Suppressor macrophage treated with lipopolysaccharide for 1 hour (primary cell): ENCODE measurements around the gene COG4.

ENCODE experiments used
- DNase-seq, 3 donors: peaks; one replicate each; pipeline ENCODE4 v3.0.0-alpha.2; 2020 to 2022

The COG4 gene

DNA sequence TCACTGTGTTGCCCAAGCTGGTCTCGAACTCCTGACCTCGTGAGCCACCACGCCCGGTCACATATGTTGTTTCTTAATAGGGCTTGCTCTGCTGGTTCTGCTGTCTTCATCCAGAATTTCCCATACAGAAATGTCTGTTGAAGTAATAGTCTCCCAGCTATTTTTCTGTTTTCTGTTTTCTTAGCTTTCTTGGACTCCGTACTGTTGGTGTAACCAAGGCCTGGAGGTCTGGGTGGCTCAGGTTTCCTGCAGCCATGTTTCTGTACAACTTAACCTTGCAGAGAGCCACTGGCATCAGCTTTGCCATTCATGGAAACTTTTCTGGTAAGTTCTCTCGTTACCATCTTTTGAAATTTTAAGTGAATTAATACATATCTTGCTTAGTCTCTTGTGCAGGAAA, 3.0 kb upstream of the COG4 start:
- peak in 1 of 3 donors; percentile 24 for DNase-seq

DNA sequence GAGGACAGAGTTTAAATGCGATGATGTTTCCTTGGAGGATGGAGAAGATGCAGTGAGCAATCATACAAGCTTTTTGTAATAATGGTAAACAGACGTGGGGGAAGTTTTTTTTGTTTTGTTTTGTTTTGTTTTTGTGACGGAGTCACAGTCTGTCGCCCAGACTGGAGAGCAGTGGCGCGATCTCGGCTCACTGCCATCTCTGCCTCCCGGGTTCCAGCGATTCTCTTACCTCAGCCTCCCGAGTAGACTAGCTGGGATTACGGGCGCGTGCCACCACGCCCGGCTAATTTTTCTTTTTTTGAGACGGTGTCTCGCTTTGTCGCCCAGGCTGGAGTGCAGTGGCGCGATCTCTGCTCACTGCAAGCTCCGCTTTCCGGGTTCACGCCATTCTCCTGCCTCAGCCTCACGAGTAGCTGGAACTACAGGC, 1.1 kb upstream of the COG4 start:
- peak in 1 of 3 donors; percentile 49 for DNase-seq

DNA sequence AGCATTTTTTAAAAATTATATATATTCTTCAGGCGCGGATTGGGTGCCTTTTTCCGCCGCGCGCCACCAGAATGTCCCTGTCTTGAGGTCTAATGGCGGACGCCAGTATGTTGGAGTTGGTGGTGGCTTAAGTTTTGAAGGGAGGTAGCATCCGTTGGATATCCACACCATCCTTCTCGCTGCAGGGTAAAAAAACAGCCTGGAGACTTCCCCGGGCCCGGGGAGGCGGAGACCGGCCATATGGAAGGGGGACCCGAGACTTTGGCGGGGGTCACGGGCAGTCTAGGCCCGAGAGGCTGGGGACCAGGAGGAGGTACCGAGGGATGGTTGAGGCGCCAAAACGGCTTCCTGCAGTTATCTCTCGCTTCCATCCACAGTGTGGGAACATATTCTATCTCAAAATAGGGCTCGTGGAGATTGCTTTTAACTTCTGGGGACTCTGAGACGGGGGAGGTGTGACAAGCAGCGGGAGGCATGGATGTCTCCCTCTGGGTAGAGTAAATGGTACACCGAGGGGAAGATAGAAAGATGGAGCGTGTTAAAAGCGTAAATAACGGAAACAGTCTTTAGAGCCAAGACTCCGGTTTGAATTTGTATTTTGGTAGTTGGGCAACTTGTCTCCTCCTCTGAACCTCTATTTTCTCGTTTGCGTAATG, 517 bp upstream of the COG4 start, which contains the start of gene SF3B3:
Gene SF3B3, plus strand, starts transcription at position 74 of the 656 bp plus-strand sequence. CDS start 2,841 bp downstream, outside the sequence.
- peak in 1 of 3 donors; percentile 81 for DNase-seq

DNA sequence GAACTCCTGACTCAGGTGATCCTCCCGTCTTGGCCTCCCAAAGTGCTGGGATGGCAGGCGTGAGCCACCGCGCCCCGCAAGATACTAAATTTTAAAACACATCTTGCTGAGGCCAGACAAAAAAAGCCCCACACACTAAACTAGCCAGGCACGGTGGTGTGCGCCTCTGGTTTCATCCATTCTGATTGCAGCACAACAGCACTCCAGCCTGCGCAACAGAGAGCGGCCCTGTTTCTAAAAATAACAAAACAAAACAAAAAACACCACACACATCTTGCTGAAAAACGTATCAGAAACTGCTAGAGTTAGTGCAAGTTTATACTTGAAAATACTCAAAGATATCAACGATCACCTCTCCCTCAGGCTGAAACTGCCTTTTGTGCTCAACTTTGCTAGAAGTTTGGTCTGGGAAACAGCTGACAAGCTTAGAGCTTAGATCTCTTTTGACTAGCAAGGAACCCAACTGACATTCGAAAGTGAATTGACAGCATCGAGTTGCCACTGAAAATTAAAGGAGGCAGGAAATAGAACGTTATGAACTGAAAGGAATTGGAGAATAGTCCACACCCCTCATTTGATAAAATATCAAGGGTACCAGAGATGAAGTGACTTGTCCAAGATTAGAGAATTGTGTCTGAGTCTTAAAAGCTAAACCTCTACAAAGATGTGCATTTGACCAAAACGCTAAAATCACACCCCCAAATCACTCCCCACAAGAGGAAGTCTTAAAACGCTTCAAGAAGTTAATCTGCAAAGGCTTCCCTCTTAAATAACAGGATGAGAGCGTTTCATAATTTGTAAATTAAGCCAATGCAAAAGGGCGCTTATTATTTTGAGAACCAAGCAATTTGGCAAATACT, 908 bp downstream of the COG4 start:
- peak; percentile 13 to 27 (median 22) for DNase-seq

DNA sequence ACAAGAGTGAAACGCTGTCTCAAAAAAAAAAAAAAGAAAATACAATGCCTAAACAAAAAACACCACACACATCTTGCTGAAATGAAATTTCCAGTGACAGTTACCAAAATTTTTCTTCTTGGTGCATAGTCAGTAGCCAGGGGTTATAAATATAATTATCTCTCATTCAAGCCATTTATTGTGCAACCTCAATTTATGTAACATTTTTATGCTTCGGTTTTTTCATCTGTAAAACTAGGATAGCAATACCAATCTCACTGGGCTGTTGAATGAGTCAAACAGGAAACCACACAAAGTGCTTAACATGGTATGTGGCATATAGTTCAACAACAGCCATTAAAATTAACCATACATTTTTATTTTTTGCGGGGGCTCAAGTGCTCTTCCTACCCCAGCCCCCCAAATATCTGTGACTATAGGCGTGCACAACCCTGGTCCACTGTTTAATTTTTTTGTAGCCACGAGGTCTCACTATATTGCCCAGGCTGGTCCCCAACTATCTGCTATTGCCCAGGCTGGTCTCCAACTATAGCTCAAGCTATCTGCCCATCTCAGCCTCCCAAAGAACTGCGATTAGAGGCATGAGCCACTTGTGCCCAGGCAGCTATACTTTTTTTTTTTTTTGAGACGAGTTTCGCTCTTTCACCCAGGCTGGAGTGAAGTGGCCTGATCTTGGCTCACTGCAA, 2.6 kb downstream of the COG4 start:
- DNase-seq = peak; percentile 38 to 89 (median 83)

DNA sequence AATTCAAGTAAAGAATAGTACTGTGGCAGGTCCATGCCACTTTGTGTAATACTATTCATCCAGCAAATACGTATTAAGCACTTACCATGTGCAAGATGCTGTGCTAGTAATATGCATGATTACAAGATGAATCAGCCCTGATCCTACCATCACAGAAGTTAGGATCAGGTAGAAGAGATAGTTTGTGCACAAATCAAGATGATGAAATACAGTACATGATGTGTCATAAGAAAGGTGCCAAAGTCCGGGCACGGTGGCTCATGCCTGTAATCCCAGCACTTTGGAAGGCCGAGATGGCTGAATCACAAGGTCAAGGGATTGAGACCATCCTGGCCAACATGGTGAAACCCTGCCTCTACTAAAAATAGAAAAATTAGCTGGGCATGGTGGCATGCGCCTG, 10.9 kb downstream of the COG4 start:
- no peak for DNase-seq

DNA sequence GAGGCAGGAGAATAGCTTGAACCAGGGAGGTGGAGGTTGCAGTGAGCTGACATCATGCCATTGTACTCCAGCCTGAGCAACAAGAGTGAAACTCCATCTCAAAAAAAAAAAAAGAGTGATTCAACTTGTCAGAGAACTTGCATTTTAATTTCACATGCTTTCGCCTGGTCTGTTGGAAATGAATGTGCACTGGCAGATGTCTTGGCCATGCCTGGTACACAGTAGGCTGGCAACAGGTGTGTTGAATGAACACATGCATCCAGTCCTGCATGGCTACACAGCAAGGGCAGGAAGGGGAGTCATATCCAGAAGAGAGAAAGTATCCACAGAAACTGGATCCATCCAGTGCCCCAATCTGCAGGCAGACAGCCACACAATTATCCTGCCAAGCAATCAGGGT, 11.5 kb downstream of the COG4 start:
- DNase-seq = no peak

DNA sequence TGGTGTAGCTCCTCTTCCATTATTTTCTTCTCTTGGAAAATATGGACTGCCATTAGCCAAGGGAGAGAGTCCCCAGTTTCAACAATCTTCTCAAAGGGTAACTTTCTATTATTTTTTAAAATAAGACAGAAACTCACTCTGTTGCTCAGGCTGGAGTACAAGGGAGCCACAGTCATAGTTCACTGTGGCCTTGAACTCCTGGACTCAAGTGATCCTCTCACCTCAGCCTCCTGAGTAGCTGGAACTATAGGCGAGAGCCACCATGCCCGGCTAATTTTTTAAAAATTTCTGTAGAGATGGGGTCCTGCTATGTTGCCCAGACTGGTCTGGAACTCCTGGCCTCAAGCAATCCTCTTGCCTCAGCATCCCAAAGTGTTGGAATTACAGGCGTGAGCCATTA, 13.1 kb downstream of the COG4 start:
- DNase-seq = no peak

DNA sequence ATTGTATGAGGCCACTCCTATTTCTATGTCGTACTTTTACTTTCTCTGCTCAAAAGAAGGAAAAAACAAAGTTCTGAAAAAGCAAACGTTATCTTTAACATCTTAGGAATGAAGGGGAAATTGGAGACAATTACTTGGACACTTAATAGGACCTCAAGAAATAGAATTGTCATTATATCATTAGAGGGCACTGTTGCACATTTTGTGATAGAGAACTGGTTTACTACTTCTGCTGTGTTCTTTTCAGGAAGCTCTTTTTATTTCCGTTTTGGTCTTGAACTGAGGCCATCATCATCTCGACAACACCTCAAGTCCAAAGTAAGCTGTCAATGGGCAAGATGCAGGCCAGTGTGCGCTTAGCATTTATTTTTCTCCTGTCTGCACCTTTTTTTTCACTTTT, 14.6 kb downstream of the COG4 start:
- DNase-seq = peak; percentile 31 to 60 (median 56)

DNA sequence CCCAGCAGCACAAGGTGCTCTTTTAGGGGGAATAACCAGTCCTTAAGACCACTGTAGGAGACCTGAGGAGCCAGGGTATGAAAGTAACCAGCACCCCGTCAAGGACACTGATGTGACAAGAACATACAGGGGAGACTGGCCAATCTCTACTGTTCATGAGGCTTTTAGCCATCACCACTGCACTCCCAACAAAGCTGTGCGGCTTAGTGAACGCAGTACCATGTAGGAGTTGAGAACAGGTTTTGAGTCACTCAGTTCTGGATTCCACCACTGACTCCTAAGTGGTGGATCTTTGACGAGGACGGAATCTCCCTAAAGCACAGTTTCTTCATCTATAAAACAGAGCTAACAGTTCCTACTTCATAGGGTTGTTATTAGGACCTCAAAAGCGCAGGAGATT, 26.8 kb downstream of the COG4 start:
- DNase-seq = no peak

DNA sequence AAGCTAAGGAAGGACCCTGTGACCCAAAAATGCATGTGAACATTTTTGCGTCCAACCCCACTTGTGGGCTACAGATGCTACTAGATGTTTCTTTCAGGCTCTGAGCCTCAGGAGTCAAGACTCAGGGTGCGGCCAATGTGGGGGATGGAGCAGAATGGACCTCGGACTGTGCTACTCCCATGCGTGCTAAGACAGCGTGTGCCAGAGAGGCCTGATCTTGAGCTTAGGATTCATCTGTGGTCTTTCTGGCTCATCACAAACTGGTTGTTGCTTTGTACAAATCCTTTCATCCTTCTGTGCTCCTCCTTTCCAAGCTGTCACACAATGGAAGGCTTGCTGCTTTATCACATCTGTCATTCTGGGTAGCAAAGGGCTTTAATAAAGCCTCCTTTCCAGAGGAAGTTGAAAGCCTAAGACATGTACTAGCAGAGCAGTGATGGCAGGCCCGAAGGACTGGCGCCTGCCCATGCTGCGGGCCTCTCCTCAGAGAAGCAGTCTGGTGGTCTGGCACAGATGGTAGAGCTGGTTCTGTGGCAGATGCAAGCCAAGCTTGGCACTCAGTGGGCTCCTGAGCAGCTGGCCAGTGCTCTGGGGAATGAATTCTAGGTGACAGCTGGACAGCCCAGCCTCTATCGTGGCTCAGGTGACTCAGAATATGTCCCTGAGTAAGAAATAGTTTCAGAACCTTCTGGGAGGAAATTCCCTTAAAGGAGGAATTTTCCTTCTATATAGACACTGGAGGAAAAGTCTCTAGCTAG, 27.8 kb downstream of the COG4 start:
- DNase-seq = no peak

DNA sequence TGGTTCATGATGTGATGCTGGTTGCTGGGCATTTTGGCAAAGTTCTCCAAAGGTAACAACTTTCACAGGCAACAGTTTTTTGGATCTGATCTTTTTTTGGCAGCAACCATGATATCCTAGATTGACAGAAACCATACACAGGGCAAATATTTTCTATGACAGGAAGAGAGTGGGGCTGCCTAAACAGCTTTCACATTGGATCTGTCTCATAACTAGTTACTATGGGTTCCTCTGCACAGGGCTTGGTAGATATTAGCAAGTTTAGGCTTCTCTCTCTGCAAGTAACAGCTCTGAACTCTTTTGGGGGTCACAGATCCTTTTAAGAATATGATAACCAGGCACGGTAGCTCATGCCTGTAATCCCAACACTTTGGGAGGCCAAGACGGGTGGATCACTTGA, 28.6 kb downstream of the COG4 start:
- no peak for DNase-seq

DNA sequence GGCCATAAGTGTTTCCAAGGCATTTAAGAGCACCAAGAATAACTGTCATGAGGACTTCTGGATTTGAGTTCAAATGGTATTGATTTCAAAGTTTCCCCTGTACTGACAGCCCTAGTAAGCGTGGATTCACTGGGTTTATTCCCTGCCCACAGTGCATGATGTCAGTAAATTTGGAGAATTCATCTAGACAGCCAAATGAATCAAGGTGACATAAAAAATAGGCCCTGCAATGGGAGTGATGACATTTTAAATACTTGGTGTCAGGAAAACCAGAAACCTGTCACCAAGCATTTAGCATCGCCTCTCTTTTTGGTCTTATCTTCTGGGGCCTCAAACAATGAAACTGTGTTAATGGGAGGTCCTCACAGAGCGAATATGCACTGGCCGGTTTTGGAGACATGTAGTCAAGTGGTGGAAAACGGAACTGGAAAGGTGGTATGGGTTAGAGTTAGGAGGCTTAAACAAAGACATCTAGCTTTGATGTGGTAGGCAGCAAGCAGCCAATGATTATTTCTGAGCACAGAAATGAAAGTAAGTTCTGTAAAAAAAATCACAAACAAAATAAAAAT, 29.1 kb downstream of the COG4 start:
- DNase-seq = no peak

DNA sequence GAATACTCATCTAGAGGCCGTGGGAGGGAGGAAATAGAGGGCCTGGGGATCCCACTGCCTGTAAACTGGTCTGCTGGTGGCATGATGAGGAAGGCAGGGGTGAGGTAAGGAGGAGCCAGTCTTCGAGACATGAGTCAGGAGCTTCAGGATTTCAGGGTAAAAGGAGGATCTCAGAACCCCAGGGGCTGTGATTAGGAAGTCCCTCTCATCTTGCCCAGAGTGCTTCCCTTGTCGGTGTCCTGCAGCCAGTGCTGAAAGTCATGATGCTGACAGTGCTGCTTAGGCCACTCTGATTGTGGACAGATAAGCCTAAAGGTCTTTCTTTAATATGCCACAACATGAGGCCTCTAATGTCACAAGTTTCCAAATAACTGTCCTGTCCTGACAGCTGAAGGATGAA, 29.6 kb downstream of the COG4 start:
- peak; percentile 54 to 74 (median 54) for DNase-seq

DNA sequence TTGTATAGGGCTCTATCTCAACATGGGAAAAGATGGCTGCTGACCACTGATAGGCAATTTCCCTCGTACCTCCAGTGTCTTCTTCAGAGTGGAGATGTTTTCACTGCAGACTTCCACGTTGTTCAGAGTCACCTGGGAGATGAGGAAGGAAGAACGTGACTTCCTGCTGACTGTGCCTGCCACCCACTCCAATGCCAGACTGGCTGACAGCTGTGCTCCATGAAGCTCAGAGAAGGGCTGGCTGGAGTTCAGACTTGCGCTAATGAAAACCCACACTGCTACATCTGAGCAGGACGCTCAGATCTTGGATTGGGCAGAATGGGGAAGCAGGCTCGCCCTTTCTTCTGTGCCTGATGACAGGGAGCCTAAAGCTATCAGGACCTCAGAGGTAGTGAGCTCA, 33.1 kb downstream of the COG4 start:
- DNase-seq = peak; percentile 40 to 50 (median 41)

DNA sequence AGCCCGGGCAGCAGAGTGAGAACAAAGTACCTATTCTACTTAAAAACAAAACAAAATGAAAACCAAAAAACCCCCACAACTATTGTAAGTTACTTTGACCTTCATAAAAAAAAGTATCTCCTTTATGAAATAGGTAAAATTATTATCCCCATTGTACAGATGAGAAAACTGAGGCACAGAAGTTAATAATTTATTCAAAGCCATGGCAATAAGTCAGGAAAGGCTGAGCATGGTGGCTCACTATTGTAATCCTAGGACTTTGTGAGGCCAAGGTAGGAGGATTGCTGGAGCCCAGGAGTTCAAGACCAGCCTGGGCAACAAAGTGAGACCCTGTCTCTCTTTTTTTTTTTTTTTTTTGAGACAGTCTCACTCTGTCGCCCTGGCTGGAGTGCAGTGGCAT, 38.5 kb downstream of the COG4 start:
- DNase-seq = no peak

DNA sequence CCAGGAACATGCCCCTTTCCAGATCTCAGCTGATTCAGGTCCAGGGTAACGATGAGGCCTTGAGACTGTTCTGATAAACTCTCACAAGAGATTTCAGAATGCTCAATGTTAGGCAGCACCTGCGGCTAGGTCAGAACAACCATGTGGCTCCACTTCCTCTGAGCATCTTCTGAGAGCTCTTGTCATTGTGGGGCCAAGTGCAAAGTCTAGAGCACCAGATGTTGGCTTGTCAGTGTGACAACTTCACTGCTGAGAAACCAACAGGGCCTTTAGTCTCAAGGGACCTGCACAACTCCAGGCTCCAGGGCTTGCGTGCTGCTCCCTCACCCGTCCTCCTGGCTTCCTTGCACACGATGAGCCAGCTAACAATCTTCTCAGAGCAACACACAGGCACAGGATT, 39.9 kb downstream of the COG4 start:
- no peak for DNase-seq

DNA sequence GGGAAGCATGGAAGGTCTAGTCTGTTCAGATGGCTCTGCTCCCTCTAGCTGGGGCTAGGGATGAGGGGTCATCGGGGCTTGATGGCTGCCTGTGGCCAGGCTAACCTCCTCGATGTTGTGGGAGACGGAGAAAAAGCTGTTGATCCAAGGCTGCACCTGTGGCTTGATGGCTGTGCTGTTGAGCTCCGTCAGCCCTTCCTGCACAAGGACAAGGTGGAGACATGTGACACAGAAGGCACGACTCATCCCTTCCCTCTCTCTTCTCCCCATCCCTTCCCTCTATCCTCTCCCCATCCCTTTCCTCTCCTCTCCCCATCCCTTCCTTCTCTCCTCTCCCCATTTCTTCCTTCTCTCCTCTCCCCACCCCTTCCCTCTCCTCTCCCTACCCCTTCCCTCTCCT, 40.7 kb downstream of the COG4 start:
- DNase-seq = no peak

DNA sequence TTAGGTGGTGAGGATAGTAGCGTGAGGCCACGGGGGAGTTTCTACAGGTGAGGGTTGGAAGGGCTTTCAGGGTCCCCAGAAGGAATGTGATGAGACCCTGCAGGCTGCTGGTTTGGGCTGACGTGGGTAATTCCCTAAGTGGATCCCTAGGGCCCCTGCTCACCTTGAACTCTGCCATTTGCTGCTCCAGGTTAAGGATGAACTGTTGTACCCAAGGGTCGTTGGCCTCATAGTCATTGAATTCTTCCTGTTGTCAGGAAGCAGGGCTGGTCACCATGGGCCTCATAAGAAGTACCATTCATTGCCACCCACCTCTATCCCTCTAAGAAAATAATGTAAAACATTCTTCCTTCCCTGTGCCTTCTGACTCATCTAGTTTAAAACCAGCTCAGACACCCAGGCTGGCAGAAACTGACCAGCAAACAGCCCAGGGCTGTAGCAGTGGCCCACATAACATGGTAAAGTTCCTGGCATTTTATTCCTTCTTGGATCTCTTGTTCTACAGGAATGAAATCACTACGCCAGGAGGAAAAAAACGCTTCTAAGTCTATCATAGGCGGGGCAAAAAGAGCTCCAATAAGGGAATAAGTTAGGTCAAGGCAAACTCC, 41.3 kb downstream of the COG4 start:
- no peak for DNase-seq

DNA sequence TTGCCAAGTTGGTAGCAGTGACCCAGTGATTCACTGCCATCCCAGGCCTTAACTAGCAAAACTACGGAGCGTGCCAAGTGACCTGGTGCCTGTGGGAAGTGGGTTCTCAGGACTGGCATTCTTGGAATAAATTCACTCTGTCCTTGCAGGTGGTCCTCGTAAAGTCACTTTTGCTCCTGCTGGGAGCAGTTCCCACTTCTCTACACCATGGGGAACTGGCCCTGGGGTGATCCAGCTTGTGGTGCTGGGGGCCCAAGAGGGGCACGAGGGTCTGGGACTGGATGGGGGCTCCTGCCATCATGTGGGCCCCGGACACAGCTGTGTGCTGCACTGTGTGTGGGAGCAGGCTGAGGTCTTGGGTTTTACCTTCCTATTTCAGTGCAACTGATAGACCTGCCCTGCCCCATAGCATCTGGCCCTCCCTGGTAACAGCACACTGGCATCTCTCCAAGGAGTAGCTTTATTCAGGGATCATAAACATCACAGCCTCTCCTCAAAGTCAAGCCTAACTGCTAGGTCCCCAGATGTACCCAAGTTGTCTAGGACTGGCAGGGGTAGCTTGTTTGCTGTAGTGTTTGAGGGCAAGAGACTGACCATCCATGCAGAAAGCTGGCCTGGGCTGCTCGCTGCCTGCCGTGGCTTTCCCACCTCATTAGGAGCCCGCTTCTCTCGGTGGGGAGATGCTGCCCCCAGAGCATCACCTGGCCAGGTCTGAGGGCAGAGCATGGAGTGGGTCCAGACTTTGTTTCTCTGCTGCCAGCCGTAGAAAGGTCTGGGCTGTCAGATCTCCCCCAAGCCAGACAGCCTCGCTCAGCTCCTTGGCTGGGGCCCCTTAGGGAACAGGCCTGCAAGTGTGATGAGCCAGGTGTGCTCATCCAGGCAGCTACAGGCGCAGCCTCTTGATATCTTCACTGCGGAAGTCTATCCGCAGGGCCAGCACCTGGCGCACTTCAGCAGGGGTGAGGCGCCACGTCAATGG, 42.9 kb downstream of the COG4 start:
- no peak for DNase-seq

DNA sequence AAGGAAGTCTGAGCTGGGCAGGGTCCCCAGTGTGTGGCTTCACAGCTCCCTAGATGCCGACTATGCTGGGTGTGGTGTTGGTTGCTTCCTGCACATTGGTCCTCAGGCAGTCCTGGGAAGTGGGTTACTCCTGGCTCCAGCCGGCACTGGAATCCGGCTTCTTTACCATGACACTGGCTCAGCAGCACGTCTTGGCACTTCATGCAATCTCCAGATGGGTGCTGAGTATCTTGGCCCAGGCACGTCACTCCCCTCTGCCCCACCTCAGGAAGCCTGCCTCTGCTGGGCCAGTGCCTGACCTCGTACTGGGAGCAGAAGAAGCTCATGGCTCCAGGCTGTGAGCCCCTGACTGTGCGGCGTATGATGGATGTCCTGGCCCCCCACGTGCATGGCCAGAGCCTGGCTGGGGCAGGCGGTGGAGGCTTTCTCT, 44.4 kb downstream of the COG4 start:
- DNase-seq = no peak
